Transverse colon (tissue), 4 donors: ENCODE measurements around the gene TRAF3.

ENCODE experiments used
- CTCF ChIP-seq, 5 experiments: fragments of 200-600 bp in 3 of 5; fragments of 450-650 bp in 2 of 5; sonication (generic) in 3 of 5; IDR thresholded peaks; 1 replicate in 2 of 5; 2 replicates in 3 of 5; pipeline ENCODE4 v1.5.1; 2016 to 2017; ENCODE audit warnings: antibody characterized with exemption in 5 of 5, inconsistent platforms in 3 of 5, mild to moderate bottlenecking in 2 of 5, moderate library complexity in 1 of 5
- EP300 ChIP-seq: sonication (generic); formaldehyde crosslinking; IDR thresholded peaks from one replicate; pipeline ENCODE4 v1.6.1; 2017; ENCODE audit warnings: antibody characterized with exemption, low read depth
- POLR2A ChIP-seq: fragments of 450-650 bp; IDR thresholded peaks from one replicate; pipeline ENCODE4 v1.6.1; 2016; ENCODE audit warnings: antibody characterized with exemption, mild to moderate bottlenecking, moderate library complexity
- POLR2AphosphoS5 ChIP-seq, 3 donors: sonication (generic); formaldehyde crosslinking; IDR thresholded peaks; one replicate each; pipeline ENCODE4 v1.6.1; 2016; ENCODE audit warnings: antibody characterized with exemption in 3 of 3

GRCh38 chr14:102927346-102927877, 150.2 kb downstream of the TRAF3 start:
- TF ChIP-seq EP300 = peak; percentile 89
- TF ChIP-seq CTCF (IDR thresholded peaks at IDR 0.05) = no peak
- peak; percentile 91 for TF ChIP-seq POLR2A
- peak; percentile 79 to 94 (median 89) for TF ChIP-seq POLR2AphosphoS5 (IDR thresholded peaks at IDR 0.05)
